OCI-LY7 (cell line): ENCODE measurements around the gene ZNF679. TPM values are rescaled to one million over a fixed set of nuclear protein-coding genes. Genes with fewer than 3 reads are reported as not detected.

Experiments used
- BruUV-seq: library from RNA; stranded (reverse); fragments of 400-500 nt; replicated peaks from 2 replicates; lab custom pipeline; 2021; lab: Mats Ljungman, UMichigan
- CTCF ChIA-PET: fragments of 300-600 bp; sonication (Branson Sonifier 250); formaldehyde crosslinking; loops from one replicate; lab custom pipeline; 2022; ENCODE audit warnings: antibody characterized with exemption; ENCODE audit not compliant: unreplicated experiment; lab: Charles Lee
- POLR2A ChIA-PET: fragments of 300-600 bp; sonication (Branson Sonifier 250); formaldehyde crosslinking; loops from one replicate; lab custom pipeline; 2022; ENCODE audit warnings: antibody characterized with exemption; lab: Charles Lee
- DNase-seq: peaks from one replicate; pipeline ENCODE4 v3.0.0-alpha.2; 2015; ENCODE audit warnings: low spot score
- H2AFZ ChIP-seq: fragments of 200-600 bp; sonication (generic), shearing (Covaris generic); 2 replicates; pipeline ENCODE4 v1.6.1; 2014; ENCODE audit warnings: mild to moderate bottlenecking, antibody characterized with exemption, low read length, moderate library complexity
- H3K27ac ChIP-seq: fragments of 200-600 bp; sonication (generic); 2 replicates; pipeline ENCODE4 v1.5.1; 2014; ENCODE audit warnings: mixed run types, low read depth, mild to moderate bottlenecking, moderate library complexity, low read length, inconsistent platforms; ENCODE audit not compliant: poor library complexity, severe bottlenecking
- H3K36me3 ChIP-seq: fragments of 200-600 bp; sonication (generic); 2 replicates; pipeline ENCODE4 v1.6.1; 2014; ENCODE audit warnings: mild to moderate bottlenecking, antibody characterized with exemption, low read length, moderate library complexity, mixed read lengths; ENCODE audit not compliant: insufficient read depth
- H3K4me1 ChIP-seq: fragments of 200-600 bp; sonication (generic); 2 replicates; pipeline ENCODE4 v1.5.1; 2014; ENCODE audit warnings: mild to moderate bottlenecking, low read length; ENCODE audit not compliant: insufficient read depth, poor library complexity, severe bottlenecking
- H3K4me2 ChIP-seq: fragments of 200-600 bp; sonication (generic); 2 replicates; pipeline ENCODE4 v1.6.1; 2014; ENCODE audit warnings: mild to moderate bottlenecking, low read length
- H3K4me3 ChIP-seq: fragments of 200-600 bp; sonication (generic); 2 replicates; pipeline ENCODE4 v1.5.1; 2014; ENCODE audit warnings: mild to moderate bottlenecking, low read depth, low read length; ENCODE audit not compliant: poor library complexity, severe bottlenecking
- H3K79me2 ChIP-seq: fragments of 200-600 bp; sonication (generic); 2 replicates; pipeline ENCODE4 v1.6.1; 2016; ENCODE audit warnings: low read depth, mild to moderate bottlenecking, low read length, moderate library complexity, mixed read lengths; ENCODE audit not compliant: insufficient read depth
- H3K9me2 ChIP-seq: fragments of 200-600 bp; sonication (generic); 2 replicates; pipeline ENCODE4 v1.6.1; 2016; ENCODE audit warnings: mild to moderate bottlenecking, low read length, mixed read lengths; ENCODE audit not compliant: insufficient read depth
- H3K9me3 ChIP-seq: fragments of 200-600 bp; sonication (generic); 2 replicates; pipeline ENCODE4 v1.6.1; 2014; ENCODE audit warnings: mild to moderate bottlenecking, mixed run types, low read length, mixed read lengths
- H4K20me1 ChIP-seq: fragments of 200-600 bp; sonication (generic); 2 replicates; pipeline ENCODE4 v1.6.1; 2014; ENCODE audit warnings: mild to moderate bottlenecking, antibody characterized with exemption, low read length, moderate library complexity, mixed read lengths; ENCODE audit not compliant: insufficient read depth
- EZH2phosphoT487 ChIP-seq: fragments of 200-600 bp; sonication (generic); IDR thresholded peaks from 2 replicates; pipeline ENCODE4 v1.6.1; 2018; ENCODE audit warnings: low read depth, borderline replicate concordance, mild to moderate bottlenecking, mixed run types, antibody characterized with exemption, low read length, moderate library complexity, mixed read lengths
- intact Hi-C: fragments of 100-400 bp; cut with micrococcal nuclease; formaldehyde crosslinking; loops from one replicate; pipeline ENCODE4 v1.10.0; 2022; ENCODE audit not compliant: unreplicated experiment
- total RNA-seq, 2 experiments: library from RNA; depleted of rRNA in 1 of 2; stranded (reverse); fragments of >200 nt in 1 of 2; shearing (Covaris generic) in 1 of 2; gene quantifications; 2 replicates each; pipeline ENCODE4 v1.2.3, GENCODE V29; 2014 to 2022
- TF ChIP-seq, protein P1 (sequence below): fragments of 200-600 bp; sonication (generic); conservative IDR thresholded peaks from 2 replicates; pipeline ENCODE4 v1.5.1; 2014; ENCODE audit warnings: mild to moderate bottlenecking, antibody characterized with exemption, low read length, moderate library complexity, mixed read lengths

The ZNF679 gene
- total RNA-seq, 2 experiments from 2014 or later: not detected

DNA sequence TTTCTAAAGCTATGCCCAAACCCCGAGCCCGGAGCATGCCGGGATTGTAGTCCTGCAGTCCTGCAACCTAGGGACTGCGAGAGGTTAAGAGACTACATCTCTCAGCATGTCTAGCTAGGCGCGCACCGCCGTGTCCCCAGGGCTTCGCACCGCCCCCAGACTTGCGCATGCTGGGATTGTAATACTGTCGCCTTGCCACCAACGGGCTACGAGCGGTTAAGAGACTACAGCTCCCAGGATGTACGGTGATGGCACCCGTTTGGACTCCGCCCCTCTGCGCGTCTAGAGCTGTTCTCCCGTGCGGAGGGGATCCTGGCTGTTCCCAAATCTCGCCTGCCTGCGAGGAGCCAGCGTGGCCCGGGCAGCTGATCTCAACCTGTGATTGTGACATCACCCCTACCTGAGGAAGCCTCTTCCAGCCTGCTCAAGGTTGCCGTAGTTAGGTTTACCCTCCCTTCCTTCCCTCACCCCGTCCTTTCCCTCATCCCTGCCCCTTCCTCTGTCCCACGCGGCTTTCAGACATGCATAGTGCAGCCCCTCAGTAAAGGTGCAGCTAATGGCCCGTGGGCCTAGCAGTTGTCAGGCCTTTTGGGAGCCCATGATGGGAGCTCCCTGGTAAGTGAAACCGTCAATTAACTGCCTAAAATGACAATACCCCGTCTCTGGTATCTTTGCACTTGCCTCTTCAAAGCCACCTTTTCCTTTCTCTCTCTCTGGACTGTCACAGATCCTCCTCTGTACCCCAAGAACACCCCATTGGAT, 79.2 kb downstream of the ZNF679 start:
- Histone ChIP-seq H3K9me3 (no peaks in the 10 kb centered on the region), H3K4me1 (peaks cover 38% of the 10 kb centered on the region), H3K27ac (peak overlapping the region; percentile 91), H4K20me1 (no peaks in the 10 kb centered on the region), H3K9me2 (no peaks in the 10 kb centered on the region), H3K36me3 (peaks cover 11% of the 10 kb centered on the region), H3K79me2 (peaks cover 27% of the 10 kb centered on the region; the same call in 1 of the 2 replicates), H3K4me3 (peak overlapping the region; percentile 91), H3K4me2 (peak overlapping the region; percentile 95), H2AFZ (peak overlapping the region; percentile 93)
- no peak for TF ChIP-seq EZH2phosphoT487
- TF ChIP-seq, protein P1, sequence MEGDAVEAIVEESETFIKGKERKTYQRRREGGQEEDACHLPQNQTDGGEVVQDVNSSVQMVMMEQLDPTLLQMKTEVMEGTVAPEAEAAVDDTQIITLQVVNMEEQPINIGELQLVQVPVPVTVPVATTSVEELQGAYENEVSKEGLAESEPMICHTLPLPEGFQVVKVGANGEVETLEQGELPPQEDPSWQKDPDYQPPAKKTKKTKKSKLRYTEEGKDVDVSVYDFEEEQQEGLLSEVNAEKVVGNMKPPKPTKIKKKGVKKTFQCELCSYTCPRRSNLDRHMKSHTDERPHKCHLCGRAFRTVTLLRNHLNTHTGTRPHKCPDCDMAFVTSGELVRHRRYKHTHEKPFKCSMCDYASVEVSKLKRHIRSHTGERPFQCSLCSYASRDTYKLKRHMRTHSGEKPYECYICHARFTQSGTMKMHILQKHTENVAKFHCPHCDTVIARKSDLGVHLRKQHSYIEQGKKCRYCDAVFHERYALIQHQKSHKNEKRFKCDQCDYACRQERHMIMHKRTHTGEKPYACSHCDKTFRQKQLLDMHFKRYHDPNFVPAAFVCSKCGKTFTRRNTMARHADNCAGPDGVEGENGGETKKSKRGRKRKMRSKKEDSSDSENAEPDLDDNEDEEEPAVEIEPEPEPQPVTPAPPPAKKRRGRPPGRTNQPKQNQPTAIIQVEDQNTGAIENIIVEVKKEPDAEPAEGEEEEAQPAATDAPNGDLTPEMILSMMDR: no peak
- peak; percentile 98 for DNase-seq
- BruUV-seq: TSS peak; percentile 88
- POLR2A ChIA-PET: interaction anchor here (0.6 to 10.2 kb wide), 7 partner anchors 10 to 1145 kb away, joined by 3 to 115 read pairs (median 5); partner anchors contain the start of genes ERV3-1, ZNF680 and ZNF736
- intact Hi-C loops: loop anchor here (2.0 to 10.0 kb wide), 5 partner anchors 57 to 601 kb away; no protein-coding TSS in a partner anchor
- CTCF ChIA-PET: interaction anchor here (1.0 to 1.1 kb wide), 2 partner anchors 10 to 14 kb away, joined by 3 to 6 read pairs; no protein-coding TSS in a partner anchor

DNA sequence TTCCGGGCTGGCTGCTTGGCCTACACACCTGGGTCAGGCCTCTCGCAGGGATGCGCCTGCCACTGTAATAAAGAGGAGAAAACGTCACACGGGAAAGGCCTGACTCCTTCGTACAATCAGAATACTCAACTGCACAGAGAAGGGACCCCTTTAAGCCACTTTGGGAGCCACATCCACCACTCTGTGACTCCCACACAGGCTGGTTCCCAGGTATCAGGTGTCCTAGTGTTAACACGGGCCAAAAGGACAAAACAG, 79.7 kb downstream of the ZNF679 start:
- CTCF ChIA-PET: no interaction called here
- POLR2A ChIA-PET: interaction anchor here (0.6 to 10.2 kb wide), 5 partner anchors 9 to 495 kb away, joined by 5 to 115 read pairs (median 6); partner anchors contain the start of genes ZNF680 and ZNF736
- peak overlapping the region; percentile 93; the same call in 1 of the 2 replicates for H2AFZ ChIP-seq
- H3K27ac ChIP-seq: peak overlapping the region; percentile 70
- peaks cover 43% of the 10 kb centered on the region for H3K4me1 ChIP-seq
- H3K36me3 ChIP-seq: peaks cover 11% of the 10 kb centered on the region
- H3K9me3 ChIP-seq: no peaks in the 10 kb centered on the region
- H3K9me2 ChIP-seq: no peaks in the 10 kb centered on the region
- TF ChIP-seq, protein P1: no peak
- TF ChIP-seq EZH2phosphoT487: no peak
- H3K4me2 ChIP-seq: peak overlapping the region; percentile 95
- H3K4me3 ChIP-seq: peak overlapping the region; percentile 91
- H4K20me1 ChIP-seq: no peaks in the 10 kb centered on the region
- H3K79me2 ChIP-seq: peaks cover 27% of the 10 kb centered on the region; the same call in 1 of the 2 replicates
- intact Hi-C loops: loop anchor here (5.0 to 10.0 kb wide), 3 partner anchors 57 to 379 kb away; no protein-coding TSS in a partner anchor
- DNase-seq: peak; percentile 29
- BruUV-seq: no TSS peak
